ENCODE measurements around the gene REL.

GRCh38 chr2:60888853-60889252 lies 7.5 kb downstream of the REL start:
- no peak for TF ChIP-seq CTCF (IDR thresholded peaks at IDR 0.05; ENCODE audit: borderline replicate concordance, extremely low read depth, low read length, poor library complexity, severe bottlenecking)
- no peak for TF ChIP-seq EZH2 (IDR thresholded peaks at IDR 0.05; ENCODE audit: borderline replicate concordance, low read depth, low read length, severe bottlenecking)

Data from DND-41 (cell line).